Fibroblast of lung (primary cell): ENCODE results near the gene CORIN. TPM values are rescaled to one million over a fixed set of nuclear protein-coding genes. Genes with fewer than 3 reads are reported as not detected.

Source experiments
- DNase-seq, 2 donors: peaks; one replicate each; pipeline versions ENCODE4 v3.0.0 to v3.0.0-alpha.2; 2010; ENCODE audit warnings: low read depth in 2 of 2
- H2AFZ ChIP-seq: 2 replicates; pipeline ENCODE4 v1.5.1; 2012; ENCODE audit warnings: low read length, control low read depth, inconsistent platforms
- H3K27ac ChIP-seq: 2 replicates; pipeline ENCODE4 v1.5.1; 2011; ENCODE audit warnings: low read length, control low read depth; ENCODE audit not compliant: insufficient read depth
- H3K27me3 ChIP-seq: 2 replicates; pipeline ENCODE4 v1.5.1; 2011; ENCODE audit warnings: mild to moderate bottlenecking, low read length; ENCODE audit not compliant: control insufficient read depth, insufficient read depth
- H3K36me3 ChIP-seq: 2 replicates; pipeline ENCODE4 v1.5.1; 2011; ENCODE audit warnings: low read length; ENCODE audit not compliant: control insufficient read depth, insufficient read depth
- H3K4me1 ChIP-seq: 2 replicates; pipeline ENCODE4 v1.5.1; 2011; ENCODE audit warnings: low read length; ENCODE audit not compliant: control insufficient read depth, insufficient read depth; ENCODE audit errors: extremely low read depth
- H3K4me2 ChIP-seq: 2 replicates; pipeline ENCODE4 v1.5.1; 2011; ENCODE audit warnings: low read length, control low read depth; ENCODE audit not compliant: insufficient read depth; ENCODE audit errors: extremely low read depth
- H3K4me3 ChIP-seq, 4 experiments: fragments of 200-600 bp in 1 of 4; sonication (generic) in 1 of 4; replicated peaks in 1 of 4; 2 replicates each; pipeline ENCODE4 v1.5.1; 2011 to 2016; ENCODE audit warnings: low read length in 4 of 4, low read depth in 3 of 4, mild to moderate bottlenecking in 3 of 4, control low read depth in 2 of 4, inconsistent platforms in 1 of 4, mixed read lengths in 1 of 4; ENCODE audit not compliant: insufficient read depth in 1 of 4; ENCODE audit errors: control extremely low read depth in 1 of 4
- H3K79me2 ChIP-seq: 2 replicates; pipeline ENCODE4 v1.5.1; 2012; ENCODE audit warnings: mild to moderate bottlenecking, low read length, inconsistent platforms; ENCODE audit not compliant: control insufficient read depth, insufficient read depth
- H3K9ac ChIP-seq: 2 replicates; pipeline ENCODE4 v1.5.1; 2011; ENCODE audit warnings: mild to moderate bottlenecking, low read length, control low read depth; ENCODE audit not compliant: insufficient read depth
- H3K9me3 ChIP-seq: 2 replicates; pipeline ENCODE4 v1.5.1; 2012; ENCODE audit warnings: low read depth, low read length; ENCODE audit not compliant: control insufficient read depth, insufficient read depth
- H4K20me1 ChIP-seq: 2 replicates; pipeline ENCODE4 v1.5.1; 2011; ENCODE audit warnings: low read length; ENCODE audit not compliant: control insufficient read depth, insufficient read depth; ENCODE audit errors: extremely low read depth
- CTCF ChIP-seq, 2 donors: IDR thresholded peaks in 1 of 2; conservative IDR thresholded peaks in 1 of 2; 1 replicate in 1 of 2; 2 replicates in 1 of 2; pipeline ENCODE4 v1.5.1; 2011 to 2012; ENCODE audit warnings: low read length in 2 of 2, control low read depth in 1 of 2, inconsistent platforms in 1 of 2, low read depth in 1 of 2, mild to moderate bottlenecking in 1 of 2
- EZH2 ChIP-seq: IDR thresholded peaks from 2 replicates; pipeline ENCODE4 v1.5.1; 2012; ENCODE audit warnings: low read length, control low read depth, mild to moderate bottlenecking; ENCODE audit errors: missing control alignments
- polyA plus RNA-seq, 2 donors: library from polyadenylated mRNA; depleted of rRNA in 1 of 2; stranded (reverse) in 1 of 2; unstranded in 1 of 2; fragments of >200 nt; gene quantifications; 2 replicates each; pipeline ENCODE4 v1.2.1, GENCODE V29; 2011 to 2012; ENCODE audit warnings: missing spikeins in 1 of 2
- total RNA-seq: library from RNA; depleted of rRNA; stranded (reverse); fragments of >200 nt; gene quantifications from 2 replicates; pipeline ENCODE4 v1.2.1, GENCODE V29; 2014

CORIN gene
- total and polyA plus RNA-seq, 2 donors (not counting 1 experiment from before 2014, with no cell fraction given): 1.5 to 22.2 TPM

DNA sequence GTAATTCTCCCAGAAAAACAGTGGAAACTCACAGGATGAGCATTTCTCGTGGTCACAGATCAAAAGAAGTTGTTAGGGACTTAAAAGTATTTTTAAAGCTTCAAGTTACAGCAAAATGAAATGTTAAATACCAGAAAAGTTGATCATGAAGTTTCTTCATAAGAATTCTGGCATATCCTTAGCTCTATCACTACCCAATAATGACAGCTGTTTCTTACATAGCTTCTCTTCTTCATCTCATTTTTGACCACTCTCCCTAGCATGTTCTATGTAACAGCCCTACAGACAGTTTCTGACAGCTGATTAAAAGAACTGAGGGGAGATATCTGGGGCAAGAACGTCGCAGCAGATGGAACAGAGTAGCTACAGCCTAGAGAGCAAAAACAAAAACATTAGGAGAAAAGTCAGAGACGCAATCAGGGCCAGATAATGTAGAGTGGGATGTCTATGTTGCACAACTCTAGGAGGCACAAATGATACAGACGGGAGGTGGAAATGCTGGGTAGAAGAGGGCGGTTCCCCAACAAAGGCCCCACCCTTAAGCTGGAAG lies 108.7 kb downstream of the CORIN start:
- Histone ChIP-seq H3K27ac (no peak overlapping the region), H3K4me3 (no peak overlapping the region), H3K9me3 (no peaks in the 10 kb centered on the region), H3K9ac (no peak overlapping the region), H3K36me3 (no peaks in the 10 kb centered on the region), H4K20me1 (no peaks in the 10 kb centered on the region), H3K4me2 (no peak overlapping the region), H3K4me1 (no peaks in the 10 kb centered on the region), H2AFZ (no peak overlapping the region), H3K27me3 (no peaks in the 10 kb centered on the region), H3K79me2 (no peaks in the 10 kb centered on the region)
- TF ChIP-seq CTCF (conservative IDR thresholded peaks at IDR 0.05 in 1 of 2, IDR thresholded peaks at IDR 0.05 in 1 of 2; ENCODE audit: low read depth in 1 of 2, low read length in 2 of 2): no peak
- no peak for TF ChIP-seq EZH2
- no peak for DNase-seq

DNA sequence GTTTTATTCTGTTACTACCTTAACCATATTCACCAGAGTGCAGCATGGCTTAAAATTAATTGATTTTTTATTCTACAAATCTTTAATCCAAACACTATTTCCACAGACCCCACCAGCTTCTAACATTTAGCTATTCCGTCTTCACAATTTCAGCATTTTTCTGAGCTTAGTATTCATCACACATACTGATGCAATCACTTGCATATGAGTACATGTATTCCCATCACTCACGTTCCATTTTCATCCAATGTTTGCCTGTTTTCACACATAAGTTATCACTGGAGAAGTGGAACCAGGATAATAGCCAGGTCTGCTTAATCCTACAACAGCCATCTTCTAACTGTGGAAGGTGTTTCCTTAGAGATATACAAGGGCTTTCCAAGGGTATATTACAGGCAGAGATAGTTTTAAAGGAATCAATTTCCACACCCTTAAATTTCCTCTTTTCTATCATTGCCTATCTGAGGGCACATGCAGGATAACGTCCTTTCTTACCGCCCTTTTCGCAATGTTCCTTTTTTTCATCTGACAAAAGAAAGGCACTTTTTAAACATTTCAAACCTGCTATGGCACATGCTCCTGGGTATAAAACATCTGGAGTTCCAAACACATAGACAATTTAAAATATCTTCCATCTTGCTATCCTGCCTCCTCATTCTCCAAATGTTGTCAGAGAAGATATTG lies 115.8 kb downstream of the CORIN start:
- Histone ChIP-seq H3K27me3 (no peaks in the 10 kb centered on the region), H3K27ac (no peak overlapping the region), H3K9me3 (no peaks in the 10 kb centered on the region)

DNA sequence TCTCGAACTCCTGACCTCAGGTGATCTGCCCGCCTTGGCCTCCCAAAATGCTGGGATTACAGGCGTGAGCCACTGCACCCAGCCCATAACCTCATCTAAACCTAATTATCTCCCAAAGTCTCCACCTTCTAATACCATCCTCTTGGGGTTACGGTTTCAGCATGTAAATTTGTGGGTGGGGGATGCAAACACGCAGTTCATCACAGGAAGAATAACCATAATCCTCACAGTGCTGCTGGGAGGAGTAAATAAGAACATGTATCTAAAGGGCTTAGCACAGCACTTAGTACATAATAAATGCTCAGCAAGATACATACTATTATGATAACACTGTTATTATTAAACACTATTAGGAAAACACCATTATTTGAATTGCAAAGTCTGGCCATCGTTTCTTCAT lies 116.4 kb downstream of the CORIN start:
- Histone ChIP-seq H3K79me2 (no peaks in the 10 kb centered on the region), H3K4me3 (no peak overlapping the region), H4K20me1 (no peaks in the 10 kb centered on the region)

More for the DNA sequence above, 115.8 kb downstream of the CORIN start:
- Histone ChIP-seq H3K4me2 (no peak overlapping the region), H3K4me1 (no peaks in the 10 kb centered on the region), H2AFZ (no peak overlapping the region), H4K20me1 (no peaks in the 10 kb centered on the region), H3K36me3 (no peaks in the 10 kb centered on the region), H3K9ac (no peak overlapping the region), H3K79me2 (no peaks in the 10 kb centered on the region), H3K4me3 (no peak overlapping the region)
- DNase-seq: peak in 1 of 2 donors; percentile 12
- TF ChIP-seq CTCF (conservative IDR thresholded peaks at IDR 0.05 in 1 of 2, IDR thresholded peaks at IDR 0.05 in 1 of 2; ENCODE audit: low read depth in 1 of 2, low read length in 2 of 2): no peak
- no peak for TF ChIP-seq EZH2

More for the DNA sequence above, 116.4 kb downstream of the CORIN start:
- no peak overlapping the region for H3K9ac ChIP-seq
- TF ChIP-seq CTCF (conservative IDR thresholded peaks at IDR 0.05 in 1 of 2, IDR thresholded peaks at IDR 0.05 in 1 of 2; ENCODE audit: low read depth in 1 of 2, low read length in 2 of 2) (no peak), EZH2 (no peak)
- H3K9me3 ChIP-seq: no peaks in the 10 kb centered on the region
- H3K4me1 ChIP-seq: no peaks in the 10 kb centered on the region
- H3K27me3 ChIP-seq: no peaks in the 10 kb centered on the region
- DNase-seq: no peak
- no peak overlapping the region for H2AFZ ChIP-seq
- H3K27ac ChIP-seq: no peak overlapping the region
- no peak overlapping the region for H3K4me2 ChIP-seq
- H3K36me3 ChIP-seq: no peaks in the 10 kb centered on the region
